OCI-LY7 (cell line): ENCODE results near the gene VASH2.

Experiments
- CTCF ChIP-seq: fragments of 200-600 bp; sonication (generic); conservative IDR thresholded peaks from 2 replicates; pipeline ENCODE4 v1.5.1; 2014; ENCODE audit warnings: mild to moderate bottlenecking, antibody characterized with exemption, low read length, moderate library complexity, mixed read lengths
- EZH2phosphoT487 ChIP-seq: fragments of 200-600 bp; sonication (generic); IDR thresholded peaks from 2 replicates; pipeline ENCODE4 v1.6.1; 2018; ENCODE audit warnings: low read depth, borderline replicate concordance, mild to moderate bottlenecking, mixed run types, antibody characterized with exemption, low read length, moderate library complexity, mixed read lengths

- TF ChIP-seq CTCF (no peak), EZH2phosphoT487 (no peak)
Observed at GRCh38 chr1:212973426-212973825, 23.1 kb downstream of the VASH2 start.
